Dermis blood vessel endothelial cell (primary cell): ENCODE data around the gene CEP350. TPM values are rescaled to one million over a fixed set of nuclear protein-coding genes. Genes with fewer than 3 reads are reported as not detected.
A peak's percentile ranks its signal among the peaks of the same experiment; 100 is the strongest.
"Not testable (repeated sequence)": the region's sequence is repeated elsewhere in the genome, so short reads cannot be mapped to it uniquely, and the experiment has no call there.

ENCODE experiments used
- DNase-seq: peaks from one replicate; pipeline ENCODE4 v3.0.0; 2010
- total RNA-seq: library from RNA; depleted of rRNA; stranded (reverse); fragments of >200 nt; gene quantifications from 2 replicates; pipeline ENCODE4 v1.2.3, GENCODE V29; 2014

The CEP350 gene
- total RNA-seq, 1 donor from 2014 or later = 64.0 TPM

DNA sequence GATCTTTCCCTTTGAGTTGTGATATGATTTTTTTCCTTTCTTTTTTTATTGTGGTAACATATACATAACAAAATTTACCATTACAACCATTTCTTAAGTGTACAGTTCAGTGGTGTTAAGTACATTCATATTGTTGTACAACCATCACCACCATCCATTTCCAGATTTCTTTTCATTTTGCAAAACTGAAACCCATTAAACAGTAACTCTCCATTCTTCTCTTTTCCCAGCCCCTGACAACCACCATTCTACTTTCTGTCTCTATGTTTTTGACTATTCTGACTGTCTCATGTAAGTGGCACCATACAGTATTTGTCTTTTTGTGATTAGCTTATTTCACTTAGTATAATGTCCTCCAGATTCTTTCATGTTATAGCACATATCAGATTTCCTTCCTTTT is 30.3 kb downstream of the CEP350 start:
- DNase-seq = no peak

DNA sequence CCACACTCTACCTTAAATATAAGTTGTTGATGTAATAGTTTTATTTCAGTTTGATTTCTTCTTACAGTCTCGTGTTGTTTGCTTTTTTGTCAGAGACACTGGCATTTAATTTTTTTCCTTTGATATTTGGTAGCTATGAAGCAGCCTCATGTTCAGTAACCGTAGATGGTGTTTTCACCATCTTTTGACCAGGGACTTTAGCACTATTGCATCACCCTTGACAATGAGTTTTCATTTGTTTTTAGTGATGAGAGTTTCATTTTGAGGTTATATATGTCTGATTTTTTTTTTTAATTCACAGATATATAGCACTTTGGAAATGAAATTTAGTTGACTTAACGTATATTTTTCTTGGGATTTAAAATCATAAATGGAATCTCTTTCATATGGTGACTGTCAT is 36.2 kb downstream of the CEP350 start:
- DNase-seq = no peak

DNA sequence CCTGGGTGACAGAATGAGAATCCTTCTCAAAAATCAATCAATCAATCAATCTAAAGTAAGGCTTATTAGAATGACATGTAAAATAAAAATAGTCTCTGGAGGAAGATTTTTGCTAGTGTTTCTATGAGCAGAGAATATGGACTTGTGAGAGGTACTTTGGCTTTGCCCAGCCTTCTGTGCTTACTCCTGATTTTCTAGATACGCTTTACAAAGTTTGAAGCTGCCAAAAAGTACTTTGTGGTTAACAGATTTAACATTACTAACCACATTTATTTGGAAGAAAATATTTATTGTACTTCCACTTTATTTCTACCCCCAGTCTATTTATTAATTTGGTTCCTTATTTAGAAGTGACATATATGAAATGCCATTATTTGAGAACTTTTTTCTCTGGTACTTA is 41.0 kb downstream of the CEP350 start:
- no peak for DNase-seq

DNA sequence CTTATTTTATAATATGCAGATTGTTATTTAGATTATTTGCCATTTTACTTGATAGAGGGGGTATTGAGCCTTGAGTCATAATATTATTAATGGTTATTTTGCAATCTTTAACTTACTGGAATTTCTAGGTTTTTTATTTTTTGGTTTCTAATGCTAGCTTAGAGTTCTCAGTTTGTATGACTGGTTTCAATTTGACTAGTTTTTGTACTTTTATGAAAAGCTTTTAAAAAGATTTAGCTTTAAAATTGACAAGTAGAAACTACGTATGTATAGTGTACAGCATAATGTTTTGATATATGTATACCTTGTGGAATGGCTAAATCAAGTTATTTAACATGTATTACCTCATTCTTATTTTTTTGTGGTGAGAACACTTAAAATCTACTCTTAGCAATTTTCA is 41.5 kb downstream of the CEP350 start:
- no peak for DNase-seq

DNA sequence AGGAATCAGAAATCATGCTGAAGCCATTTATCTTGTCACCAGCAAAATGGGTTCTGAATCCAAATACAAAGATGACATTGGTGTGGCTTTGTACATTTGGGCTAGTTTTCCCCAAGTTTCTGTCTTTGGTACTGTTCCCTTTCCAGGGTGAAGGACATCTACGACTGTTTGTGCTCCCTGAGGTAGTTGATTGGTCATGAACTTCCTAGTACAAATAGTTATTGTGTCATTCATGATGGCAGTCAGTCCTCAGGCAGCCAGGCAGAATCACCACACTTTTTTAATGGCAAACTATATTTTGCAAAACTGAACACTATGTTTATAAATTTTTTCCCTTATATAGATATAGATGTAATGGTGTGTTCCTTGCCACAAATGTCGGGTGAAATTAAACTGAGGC is 46.0 kb downstream of the CEP350 start:
- no peak for DNase-seq

DNA sequence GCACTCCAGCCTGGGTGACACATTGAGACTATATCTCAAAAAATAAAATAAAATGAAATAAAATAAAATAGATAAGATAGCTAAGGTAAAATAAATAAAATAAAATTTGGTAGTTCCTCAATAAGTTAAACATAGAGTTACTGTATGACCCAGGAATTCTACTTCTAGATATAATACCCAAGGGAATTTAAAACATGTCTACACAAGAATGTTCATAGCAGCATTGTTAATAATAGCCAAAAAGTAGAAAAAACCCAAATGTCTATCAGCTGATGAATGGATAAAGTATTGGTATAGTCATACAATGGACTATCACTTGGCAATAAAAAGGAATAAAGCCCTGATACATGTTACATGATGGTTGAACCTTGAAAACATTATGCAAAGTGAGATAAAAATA is 47.8 kb downstream of the CEP350 start:
- DNase-seq = no peak

DNA sequence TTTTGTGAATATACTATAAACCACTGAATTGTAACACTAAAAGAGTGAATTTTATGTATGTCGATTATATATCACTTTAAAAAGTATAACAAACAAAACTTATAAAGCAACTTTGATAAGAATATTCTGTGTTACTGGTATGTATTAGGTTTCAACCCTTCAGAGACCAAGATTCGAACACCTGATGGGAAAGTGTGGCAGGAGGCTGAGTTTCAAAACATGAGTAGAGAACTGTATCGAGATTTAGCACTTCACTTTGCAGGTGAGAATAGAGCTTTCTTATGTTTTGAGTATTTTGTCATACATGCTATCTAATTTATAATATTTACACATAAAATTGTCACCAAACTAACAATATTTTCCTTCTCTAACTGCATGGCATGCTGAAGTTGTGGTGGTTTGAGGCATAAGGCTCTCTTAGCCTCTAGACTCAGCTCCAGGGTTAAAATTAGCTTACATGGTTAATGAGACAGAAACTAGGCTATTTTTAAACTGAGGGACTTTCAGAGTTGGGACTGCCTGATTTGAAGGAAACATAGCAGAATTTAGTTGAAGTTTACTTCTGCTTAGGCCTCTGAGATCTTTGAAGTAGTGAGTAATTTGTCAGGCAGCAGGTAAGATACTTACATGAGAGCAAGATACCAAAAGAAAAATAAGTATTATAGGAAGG is 48.6 kb downstream of the CEP350 start:
- DNase-seq = no peak

DNA sequence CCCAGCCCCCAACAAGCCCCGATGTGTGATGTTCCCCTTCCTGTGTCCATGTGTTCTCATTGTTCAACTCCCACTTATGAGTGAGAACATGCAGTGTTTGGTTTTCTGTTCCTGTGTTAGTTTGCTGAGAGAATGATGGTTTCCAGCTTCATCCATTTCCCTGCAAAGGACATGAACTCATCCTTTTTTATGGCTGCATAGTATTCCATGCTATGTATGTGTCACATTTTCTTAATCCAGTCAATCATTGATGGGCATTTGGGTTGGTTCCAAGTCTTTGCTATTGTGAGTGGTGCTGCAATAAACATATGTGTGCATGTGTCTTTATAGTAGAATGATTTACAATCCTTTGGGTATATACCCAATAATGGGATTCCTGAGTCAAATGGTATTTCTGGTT is 52.2 kb downstream of the CEP350 start:
- DNase-seq = not testable (repeated sequence)

DNA sequence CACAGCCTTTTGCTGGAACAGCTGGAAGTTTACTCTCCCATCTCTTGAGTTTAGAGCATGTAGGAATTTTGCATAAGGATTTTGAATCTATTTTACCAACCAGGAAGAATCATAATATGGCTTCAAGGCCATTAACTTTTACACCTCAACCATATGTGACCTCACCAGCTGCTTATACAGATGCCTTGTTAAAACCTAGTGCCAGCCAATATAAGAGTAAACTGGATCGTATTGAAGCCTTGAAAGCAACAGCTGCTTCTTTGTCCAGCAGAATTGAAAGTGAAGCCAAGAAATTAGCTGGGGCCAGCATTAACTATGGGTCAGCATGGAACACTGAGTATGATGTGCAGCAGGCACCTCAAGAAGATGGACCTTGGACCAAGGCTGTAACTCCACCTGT is 65.4 kb downstream of the CEP350 start:
- DNase-seq = no peak

DNA sequence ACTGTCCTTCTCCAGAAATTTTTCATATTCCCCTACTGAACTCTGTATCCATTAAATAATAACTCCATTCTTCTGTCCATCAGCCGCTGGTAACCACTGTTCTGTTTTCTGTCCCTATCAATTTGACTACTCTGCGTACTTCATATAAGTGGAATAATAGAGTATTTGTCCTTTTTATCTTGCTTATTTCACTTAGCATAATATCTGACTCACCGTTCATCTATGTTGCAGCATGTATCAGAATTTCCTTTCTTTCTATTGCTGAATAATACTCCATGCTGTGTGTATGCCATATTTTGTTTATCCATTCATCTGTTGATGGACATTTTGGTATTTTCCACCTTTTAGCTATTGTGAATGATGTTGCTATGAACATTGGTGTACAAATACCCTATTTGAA is 71.9 kb downstream of the CEP350 start:
- peak; percentile 70 for DNase-seq

DNA sequence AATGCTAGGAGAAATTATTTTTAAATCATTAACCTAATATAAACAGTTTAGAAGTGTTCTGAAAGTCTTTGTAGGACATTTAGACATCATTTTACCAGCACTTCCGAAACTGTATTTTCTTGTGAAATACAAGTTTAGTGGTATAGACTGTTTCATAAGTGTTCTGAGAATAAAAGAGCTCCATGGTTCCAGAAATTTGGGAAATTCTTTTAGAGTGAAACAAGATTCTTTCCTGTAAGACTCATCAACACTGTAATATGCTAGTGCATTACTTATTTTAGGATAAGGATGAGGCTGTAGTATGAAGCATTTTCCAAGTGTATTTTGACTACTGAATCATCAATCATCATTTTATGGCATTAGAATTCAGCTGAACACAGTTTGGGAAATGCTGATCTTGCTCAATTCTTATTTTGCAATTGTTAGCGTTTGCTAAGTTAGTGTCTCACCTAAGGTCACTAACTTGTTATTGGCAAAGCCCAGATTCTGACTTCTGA is 73.4 kb downstream of the CEP350 start:
- DNase-seq = peak; percentile 11

DNA sequence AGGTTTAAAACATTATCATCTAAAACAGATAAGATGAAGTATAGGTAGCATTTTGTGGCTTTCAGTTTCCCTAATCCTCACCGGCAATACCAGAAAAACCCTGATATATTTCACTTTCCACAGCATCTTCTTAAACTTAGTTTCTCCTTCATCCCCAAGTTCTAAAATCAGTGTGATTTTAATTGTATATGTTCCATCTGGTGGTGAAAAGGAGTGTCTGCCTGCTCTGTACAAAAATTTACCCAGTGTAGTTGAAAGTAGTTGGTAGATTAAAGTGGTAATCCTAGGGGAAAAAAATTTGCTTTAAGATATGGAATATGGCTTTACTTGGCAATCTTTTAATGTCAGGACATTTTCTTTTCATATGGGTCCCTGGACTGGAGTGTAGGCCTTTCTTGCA is 74.3 kb downstream of the CEP350 start:
- DNase-seq = no peak

DNA sequence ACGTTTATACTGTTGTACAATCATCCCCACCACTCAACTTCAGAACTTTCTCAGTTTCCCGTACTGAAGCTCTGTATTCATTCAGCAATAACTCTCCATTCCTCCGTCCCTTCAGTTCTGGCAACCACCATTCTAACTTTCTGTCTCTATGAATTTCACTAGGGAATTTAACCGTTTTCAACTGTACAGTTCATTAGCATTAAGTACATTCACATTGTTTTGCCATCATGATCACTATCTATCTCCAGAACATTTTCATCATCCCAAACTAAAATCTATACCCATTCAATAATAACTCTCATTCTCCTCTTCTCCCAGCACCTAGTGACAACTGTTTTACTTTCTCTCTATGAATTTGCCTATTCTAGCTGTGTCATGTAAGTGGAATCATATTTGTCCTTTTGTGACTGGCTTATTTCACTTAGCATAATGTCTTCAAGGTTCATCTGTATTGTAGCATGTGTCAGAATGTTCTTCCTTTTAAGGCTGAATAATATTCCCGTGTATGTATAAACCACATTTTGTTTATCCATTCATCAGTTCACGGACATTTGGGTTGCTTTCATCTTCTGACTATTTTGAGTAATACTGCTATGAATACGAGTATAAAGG is 75.0 kb downstream of the CEP350 start:
- DNase-seq = no peak

DNA sequence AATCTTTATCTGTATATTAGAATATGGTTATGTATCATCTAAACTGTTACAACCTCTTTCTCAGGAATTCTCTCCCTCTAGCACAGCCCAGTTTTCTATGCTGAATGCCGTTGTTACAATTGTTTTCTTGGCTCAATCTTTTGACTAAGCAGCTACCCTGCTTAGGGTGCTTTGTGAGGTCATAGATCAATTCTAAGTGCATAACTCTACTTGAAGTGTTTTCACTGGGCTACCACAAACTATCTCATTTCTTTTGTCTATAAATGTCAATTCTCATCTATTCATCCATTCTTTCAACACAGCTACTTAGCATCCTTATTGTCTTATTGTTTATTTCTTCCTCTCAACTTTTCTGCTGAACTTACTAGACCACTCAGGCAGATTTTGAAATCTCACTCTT is 77.1 kb downstream of the CEP350 start:
- no peak for DNase-seq

DNA sequence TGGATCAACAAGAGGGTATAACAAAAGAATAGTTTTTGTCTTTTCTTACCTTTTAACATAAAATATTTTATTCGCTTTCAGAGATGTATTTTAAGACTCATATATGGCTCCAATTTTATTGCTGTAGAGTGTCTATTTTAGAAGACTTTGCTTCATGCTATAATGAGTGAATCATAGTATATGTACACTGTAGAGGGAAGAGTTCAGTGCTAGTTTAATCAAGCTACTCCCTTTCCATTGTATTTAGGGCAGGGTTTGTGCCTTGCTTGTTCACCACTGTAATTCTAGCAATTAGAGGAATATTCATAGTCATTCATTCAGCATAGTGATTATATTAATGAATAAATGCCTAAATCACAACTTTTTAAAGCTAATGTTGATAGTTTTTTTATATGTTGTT is 78.8 kb downstream of the CEP350 start:
- no peak for DNase-seq

DNA sequence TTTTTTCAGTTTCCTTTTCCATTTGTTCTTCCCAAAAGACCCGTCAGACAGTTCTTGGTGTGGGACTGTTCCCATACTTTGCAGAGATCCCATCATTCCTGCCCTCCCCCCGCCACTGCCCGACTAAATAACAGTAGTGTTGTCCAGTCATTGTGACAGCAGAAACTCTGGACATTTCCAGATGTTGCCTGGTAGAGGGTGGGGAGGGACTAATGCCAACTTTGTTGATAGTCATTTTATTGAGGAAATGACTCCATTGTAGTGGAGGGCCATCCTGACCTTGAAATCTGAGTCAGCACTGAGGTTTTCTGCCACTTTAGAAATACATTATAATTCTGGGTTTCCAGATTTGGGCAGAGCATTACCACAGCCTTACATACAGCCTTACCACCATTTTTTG is 85.4 kb downstream of the CEP350 start:
- DNase-seq = peak; percentile 70

DNA sequence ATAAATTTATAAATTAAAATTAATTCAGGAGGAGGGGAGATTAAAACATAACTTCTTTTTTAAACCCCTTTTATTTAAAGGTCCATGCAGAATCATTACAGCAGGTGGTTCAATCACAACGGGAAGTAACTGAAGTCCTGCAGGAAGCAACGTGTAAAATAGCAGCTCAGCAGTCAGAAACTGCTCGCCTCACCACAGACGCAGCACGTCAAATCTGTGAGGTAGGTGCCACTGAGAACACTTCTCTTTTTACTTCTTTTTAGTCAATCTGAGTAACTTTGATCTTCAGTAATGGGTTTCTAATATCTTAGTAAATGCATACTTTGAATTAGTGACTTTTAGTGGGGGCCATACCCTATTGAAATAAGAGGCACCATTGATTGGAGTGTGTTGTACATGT is 87.0 kb downstream of the CEP350 start:
- no peak for DNase-seq

DNA sequence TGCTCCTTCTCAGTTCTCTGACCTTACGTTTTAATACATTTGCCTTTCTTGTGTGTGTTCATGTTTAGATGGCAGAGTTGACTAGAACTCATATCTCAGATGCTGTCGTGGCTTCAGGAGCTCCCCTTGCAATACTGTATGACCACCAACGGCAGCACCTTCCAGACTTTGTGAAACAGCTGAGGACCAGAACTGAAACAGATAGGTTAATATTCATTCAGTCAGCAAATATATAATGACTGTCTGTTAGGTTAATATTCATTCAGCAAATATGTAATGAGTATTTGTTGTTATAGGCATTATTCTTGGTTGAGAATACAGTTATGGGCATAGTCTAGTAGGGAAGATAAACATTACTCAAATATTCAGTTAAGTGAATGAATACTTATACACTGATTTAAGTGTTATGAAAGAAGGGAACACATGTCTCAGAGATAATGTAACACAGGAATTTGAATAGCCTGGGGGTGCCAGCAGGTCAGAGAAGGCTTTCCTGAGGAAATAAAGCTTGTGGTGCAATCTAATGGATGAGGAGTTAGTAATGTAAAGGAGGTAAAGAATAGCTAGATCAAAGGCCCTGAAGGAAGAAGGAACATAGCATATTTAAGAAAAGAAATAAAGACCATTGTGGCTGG is 88.5 kb downstream of the CEP350 start:
- peak; percentile 38 for DNase-seq

DNA sequence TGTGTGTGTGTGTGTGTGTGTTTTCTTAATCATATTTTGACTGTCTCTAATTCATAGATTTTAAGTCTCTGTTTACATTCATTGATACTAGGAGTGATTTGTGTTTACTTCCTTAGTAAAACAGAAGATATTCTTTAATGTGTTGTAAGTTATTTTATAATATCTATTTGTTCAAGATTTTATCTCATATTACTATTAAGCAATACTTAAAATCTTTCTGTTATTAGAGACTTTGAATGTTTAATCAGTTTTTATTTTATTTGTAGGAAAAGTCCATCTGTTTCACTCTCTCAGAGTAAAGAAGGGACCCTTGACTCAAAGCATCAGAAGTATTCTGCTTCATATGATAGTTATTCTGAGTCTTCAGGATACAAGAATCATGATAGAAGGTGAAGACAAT is 89.2 kb downstream of the CEP350 start:
- no peak for DNase-seq

DNA sequence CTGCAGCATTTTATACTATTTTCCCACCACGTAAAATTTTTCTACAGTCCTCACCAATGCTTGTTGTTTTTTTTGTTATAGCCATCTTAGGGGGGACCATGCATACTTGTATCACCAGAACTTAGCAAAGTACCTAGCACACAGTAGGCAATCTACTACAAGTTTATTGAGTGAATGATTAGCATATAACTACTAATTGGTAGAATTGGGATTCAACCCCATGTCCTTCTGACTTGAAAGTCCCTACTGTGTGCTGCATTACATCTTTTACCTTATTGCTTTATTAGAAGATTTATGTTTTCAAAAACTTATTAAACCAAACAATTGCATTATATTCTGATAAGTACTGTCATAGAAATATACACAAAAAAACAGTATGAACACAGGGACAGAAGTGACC is 92.1 kb downstream of the CEP350 start:
- DNase-seq = no peak

DNA sequence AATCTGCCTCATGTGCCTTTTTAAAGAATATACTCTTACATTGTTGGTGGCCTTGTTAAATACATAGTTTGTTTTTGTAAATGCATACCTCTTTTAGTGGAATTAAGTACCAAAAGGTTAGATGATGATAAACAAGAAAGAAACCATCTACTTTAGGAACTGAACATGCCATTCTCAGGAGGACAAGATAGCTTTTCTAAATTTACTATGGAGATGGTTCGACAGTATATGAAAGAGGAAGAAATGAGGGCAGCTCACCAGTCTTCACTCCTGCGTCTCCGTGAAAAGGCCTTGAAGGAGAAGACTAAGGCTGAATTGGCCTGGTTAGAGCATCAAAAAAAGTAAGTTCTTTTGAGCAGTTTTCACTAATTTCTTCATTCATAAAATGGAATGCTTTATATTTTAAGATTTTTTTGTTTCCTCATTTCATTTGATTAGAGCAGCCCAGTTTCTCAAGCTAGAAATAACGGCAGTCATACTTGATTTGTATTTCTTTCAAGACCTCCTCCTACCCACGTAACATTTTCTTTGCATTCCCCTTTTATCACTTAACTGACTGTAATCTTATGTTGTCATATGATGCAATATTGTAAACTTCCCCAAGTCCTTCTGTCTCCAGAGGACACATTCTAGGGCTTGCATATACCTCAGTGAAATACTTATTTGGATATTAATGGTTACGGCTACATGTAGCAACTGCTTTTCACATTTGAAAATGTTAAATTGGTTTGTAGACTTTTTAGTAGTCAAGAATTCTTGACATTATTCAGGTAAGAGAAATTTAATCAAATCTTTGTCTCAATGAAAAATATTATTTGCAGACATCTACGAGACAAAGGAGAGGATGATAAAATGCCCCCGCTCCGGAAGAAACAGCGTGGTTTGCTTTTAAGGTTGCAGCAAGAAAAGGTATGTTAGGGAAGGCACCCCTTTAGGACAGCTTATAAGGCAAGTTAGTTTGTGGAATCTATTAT is 99.3 kb downstream of the CEP350 start:
- no peak for DNase-seq

DNA sequence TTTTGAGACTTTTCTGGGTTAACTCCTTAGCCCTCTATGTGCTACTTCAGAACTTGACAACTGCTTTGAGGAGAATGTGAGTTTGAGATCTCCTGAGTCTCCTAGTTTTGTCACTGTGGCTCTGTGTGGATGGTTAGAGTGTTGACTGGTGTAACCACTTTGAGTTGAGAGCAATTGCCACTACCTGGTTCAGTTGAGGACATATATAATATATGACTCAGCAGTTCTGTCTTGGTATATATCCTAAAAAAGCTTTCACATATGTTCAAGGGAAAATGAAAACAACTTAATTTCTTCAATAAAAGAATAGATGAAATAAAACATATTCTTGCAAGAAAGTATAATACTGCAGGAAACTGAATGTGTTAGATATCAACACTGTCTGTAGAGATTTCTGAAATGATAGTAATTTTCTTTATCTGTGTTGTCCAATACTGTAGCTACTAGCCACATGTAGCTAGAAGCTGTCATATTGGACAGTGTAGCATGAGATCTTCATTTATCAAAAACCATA is 103.3 kb downstream of the CEP350 start:
- no peak for DNase-seq

DNA sequence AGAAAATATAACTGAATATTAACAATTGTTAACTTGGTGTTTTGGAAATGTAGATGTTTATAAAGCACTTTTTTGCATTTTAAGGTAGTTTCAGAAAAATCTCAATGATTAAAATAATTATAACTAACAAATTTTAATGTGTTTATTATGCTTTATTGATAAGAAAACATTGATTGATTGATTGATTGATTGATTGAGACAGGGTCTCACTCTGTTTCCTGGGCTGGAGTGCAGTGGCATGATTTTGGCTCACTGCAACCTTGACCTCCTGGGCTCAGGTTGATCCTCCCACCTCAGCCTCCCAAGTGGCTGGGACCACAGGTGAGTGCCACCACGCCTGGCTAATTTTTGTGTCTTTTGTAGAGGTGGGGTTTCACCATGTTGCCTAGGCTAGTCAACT is 106.4 kb downstream of the CEP350 start:
- no peak for DNase-seq
